T1000 (cell line): ENCODE measurements around the gene TGFBR2.
"Not testable (repeated sequence)": the region's sequence is repeated elsewhere in the genome, so short reads cannot be mapped to it uniquely, and the experiment has no call there.

Experiments
- DNase-seq: peaks from one replicate; lab custom pipeline; 2025; ENCODE audit warnings: mixed read lengths; lab: John Stamatoyannopoulos, UW

The TGFBR2 gene

DNA sequence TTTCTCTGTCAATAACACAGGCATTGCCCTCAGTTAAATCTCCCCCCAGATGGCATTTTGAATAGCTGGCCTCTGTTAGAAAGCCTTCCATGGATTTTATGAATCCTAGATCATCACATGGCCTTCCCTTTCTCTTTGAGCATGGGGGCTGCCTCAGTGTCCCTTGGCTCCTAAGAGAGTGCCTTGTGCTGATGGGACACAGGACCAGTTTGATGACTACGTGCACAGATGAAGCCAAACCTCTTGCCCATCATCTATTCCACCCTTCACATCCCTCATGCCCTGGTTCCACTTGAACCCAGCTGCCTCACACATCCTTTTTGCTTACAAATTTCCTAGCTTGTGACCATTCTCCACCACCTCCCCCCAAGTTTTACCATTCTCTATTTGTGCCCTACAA lies 12.9 kb downstream of the TGFBR2 start:
- DNase-seq, result no peak

GRCh38 chr3:30620402-30621360 lies 14.3 kb downstream of the TGFBR2 start:
- DNase-seq, result no peak

GRCh38 chr3:30621576-30621975 lies 15.2 kb downstream of the TGFBR2 start:
- no peak for DNase-seq

- DNase-seq, result no peak
These were observed 15.7 kb downstream of the TGFBR2 start for GRCh38 chr3:30622047-30622545.

DNA sequence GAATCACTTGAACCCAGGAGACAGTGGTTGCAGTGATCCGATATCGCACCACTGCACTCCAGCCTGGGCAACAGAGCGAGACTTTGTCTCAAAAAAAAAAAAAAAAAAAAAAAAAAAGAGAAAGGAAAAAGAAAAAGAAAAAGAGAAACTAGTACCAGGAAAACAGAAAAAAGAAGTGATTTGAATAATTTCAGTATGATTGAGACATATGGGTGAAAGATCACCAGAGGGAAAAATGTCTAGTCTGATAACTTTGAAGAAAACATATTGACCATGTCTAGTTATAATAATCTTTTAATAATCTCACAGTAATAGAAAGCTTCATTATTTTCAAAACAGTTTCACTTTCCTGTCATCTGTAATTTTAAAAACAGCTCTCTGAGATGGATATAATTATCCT lies 16.4 kb downstream of the TGFBR2 start:
- DNase-seq, result no peak

- DNase-seq, result no peak
These were observed 16.9 kb downstream of the TGFBR2 start for GRCh38 chr3:30623351-30623750.

- not testable (repeated sequence) for DNase-seq
These were observed 18.1 kb downstream of the TGFBR2 start for GRCh38 chr3:30624480-30624879.

- DNase-seq, result peak; percentile 36
These were observed 19.4 kb downstream of the TGFBR2 start for GRCh38 chr3:30625541-30626438.

GRCh38 chr3:30626443-30627180 lies 20.2 kb downstream of the TGFBR2 start:
- DNase-seq, result peak; percentile 19

GRCh38 chr3:30628205-30628900 lies 22.0 kb downstream of the TGFBR2 start:
- no peak for DNase-seq

DNA sequence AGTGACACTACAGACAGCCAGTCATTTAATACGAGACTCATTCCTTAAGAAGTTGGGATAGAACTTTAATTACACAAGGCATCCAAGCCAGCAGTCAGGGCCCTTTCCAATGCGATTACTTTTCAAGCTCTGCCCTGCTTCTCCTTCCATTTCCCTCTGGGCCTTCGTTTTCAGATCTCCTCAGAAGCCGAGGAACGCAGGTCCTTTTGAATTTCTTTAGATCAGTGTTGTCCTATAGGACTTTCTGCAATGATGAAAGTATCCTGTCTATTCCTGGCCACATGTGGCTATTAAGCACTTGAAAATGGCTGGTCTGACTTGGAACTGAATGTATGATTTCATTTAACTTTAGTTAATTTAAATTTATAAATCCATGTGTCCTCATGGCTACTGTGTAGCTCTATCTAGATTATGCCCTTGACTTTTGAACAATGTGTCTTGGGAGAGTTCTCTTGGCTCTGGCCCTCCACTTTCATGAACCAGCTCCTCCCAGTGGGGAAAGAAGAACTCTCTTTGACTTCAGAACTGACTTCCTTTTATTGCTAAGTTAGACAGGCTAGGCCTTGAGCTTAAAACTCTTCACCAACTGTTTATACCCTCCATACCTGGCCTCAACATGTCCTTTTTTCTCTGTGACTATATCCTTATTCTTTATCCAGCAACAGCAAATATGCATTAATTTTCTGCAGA lies 22.6 kb downstream of the TGFBR2 start:
- no peak for DNase-seq

DNA sequence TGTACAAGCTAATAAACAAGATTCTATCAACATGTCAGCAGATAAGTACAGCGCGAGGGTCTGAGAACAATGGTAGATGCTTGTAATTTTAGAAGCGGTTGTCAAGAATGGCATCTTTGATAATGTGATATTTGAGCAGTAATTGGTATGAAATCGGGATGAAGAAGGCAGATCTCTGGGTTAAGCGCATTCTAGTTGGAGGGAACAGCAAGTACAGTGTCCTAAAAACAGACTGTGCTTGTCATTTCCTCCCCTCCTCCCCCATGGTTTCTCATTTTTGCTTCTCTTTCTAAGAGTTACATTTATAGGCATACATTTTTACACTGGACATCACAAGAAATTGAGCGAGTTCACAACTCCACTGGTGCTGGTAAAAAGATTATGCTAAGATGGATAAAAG lies 23.3 kb downstream of the TGFBR2 start:
- DNase-seq, result no peak

DNA sequence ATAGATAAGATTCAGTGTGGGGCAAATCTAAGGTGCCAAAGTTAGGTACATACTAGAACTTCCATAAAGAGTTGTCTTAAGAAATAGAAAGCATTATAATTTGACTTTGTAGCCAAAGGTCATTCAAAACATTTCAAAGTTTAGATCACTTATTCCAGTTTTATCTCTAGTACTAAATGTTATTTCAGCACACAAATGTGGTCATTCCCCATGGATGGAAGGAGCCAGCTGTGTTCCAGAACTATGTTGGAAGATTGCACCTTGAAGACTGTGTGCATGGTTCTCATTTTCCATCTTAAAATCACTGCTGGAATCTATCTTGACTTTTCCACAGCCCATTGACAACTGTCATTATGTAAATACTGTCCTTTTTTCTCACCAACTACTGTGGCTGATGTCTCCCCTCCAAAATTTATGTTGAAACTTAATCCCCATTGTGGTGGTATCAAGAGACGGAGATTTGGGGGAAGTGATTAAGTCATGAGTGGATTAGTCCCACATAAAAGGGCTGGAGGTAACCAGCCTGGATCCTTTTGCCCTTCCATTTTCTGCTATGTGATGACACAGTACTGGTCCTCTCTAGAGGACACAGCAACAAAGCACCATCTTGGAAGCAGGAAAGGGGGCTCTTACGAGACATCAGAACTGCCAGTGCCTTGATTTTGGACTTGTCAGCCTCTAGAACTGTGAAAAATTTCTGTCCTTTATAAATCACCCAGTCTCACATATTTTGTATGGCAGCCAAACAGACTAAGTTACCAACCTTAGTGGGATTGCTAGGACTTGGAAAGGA lies 24.0 kb downstream of the TGFBR2 start:
- DNase-seq, result no peak

DNA sequence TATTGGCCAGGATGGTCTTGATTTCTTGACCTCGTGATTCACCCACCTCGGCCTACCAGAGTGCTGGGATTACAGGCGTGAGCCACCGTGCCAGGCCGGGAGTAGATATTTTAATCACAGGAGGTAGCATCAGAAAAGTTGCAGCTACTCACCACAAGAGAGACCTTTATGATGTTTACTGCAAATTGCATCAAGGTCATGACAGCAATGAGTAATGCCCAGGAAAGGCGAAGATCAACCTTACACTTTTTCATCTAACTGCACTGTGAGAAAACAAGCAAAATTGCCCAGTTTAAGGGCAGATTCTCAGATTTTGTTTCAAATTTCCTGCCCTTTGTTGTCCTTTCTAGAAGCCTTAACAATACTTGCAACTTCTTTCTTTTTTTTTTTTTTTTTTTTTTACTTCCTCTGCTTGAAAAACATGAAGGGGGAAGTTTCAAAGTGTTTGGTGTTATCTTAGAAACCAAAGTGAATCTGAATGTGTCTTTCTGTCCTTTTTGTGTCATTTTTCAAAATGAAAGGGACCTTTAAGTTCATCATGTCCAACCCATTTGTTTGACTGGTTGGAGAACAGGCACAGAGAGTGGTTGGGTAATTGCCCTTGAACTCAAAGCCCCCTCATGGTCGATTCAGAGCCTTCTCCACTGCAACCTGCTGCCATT lies 25.0 kb downstream of the TGFBR2 start:
- DNase-seq, result no peak

- no peak for DNase-seq
These were observed 25.7 kb downstream of the TGFBR2 start for GRCh38 chr3:30632065-30632464.

DNA sequence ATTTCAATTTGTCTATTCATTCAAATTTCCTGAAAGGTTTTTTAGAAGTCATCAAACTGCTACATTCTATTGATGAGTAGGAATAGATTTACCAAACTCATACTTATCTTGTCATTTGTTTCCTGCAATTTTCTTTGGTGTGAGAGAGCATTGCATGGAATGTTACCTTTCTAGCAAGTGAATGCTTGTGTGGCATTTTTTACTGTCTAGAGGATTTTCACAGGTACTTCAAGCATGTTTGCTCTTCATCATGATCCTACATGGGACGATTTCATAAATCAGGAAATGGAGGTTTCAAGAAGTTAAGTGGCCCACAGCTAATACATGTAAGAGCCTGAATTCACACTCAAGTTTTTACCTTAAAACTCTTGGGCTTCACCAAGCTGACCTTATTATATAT lies 26.1 kb downstream of the TGFBR2 start:
- DNase-seq, result no peak

GRCh38 chr3:30633718-30634117 lies 27.3 kb downstream of the TGFBR2 start:
- DNase-seq, result no peak

DNA sequence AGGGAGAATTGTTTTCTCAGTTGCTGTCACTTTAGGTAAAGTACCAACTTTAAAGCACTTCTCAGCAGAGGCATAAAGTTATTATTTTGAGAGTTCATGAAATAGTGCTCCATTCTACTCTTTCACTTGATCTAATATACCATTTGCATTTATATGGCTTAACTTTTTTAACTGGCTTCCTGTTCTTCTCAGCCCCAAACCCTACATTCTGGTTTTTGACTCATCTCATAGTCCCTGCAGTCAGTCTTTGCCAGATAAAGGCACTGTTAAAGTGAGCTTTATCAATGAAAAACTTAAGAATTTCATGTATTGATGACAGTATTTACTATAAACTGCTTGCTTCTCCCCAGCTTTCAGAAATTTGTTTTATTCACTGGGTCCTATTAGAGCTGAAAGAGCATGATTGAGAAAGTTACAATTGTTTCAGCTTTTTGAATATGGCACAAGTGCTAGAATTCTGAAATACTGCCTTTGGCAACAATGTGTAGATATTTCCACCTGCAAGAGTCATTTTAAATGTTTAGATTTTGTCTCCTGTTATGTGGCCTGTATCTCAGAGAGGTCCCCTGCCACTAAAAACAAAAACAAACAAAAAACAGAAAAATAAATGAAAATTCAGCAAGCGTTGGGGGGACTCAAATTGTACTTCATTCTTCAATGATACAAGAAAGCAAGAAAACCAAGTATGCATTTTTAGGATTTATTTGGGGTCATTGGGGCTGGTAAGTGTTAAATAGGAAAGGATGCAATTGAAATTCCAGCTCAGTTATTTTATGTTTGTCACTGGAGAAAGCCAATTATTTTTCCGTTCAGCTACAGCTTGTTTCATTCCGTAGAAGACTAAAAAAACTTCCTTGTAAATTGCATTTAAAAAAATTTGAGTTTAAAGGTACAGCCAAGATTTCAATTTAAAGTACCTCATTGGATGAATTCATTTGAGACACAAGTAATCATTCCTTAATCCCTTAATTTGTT lies 28.6 kb downstream of the TGFBR2 start:
- no peak for DNase-seq
